GM10266 (cell line): ENCODE data around the gene IFNGR1.

Source experiments
- DNase-seq: peaks from one replicate; pipeline ENCODE4 v3.0.0; 2012; ENCODE audit errors: extremely low spot score
- TF ChIP-seq, protein P1 (sequence below): IDR thresholded peaks from 2 replicates; pipeline ENCODE4 v1.5.1; 2012; ENCODE audit warnings: mild to moderate bottlenecking, low read depth; ENCODE audit not compliant: control insufficient read depth, insufficient read depth; ENCODE audit errors: missing control alignments

The IFNGR1 gene

DNA sequence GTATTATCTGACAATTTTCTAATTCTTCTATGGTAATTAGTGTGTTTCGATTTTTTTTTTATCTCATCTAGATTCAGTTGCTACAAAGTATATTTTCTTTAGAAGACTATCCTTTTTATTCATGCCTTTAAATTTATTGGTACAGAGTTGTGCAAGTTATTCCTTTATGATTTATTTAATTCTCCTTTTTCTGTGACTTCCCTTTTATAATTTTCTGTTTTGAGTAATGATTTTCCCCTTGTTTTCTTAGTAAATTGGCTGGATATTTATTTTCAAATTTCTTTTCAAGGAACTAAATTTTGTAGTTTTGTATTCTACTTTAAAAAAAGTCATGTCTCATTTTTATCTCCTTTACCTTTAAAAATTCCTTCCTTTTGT is 43.3 kb downstream of the IFNGR1 start:
- DNase-seq = no peak
- TF ChIP-seq, protein P1, sequence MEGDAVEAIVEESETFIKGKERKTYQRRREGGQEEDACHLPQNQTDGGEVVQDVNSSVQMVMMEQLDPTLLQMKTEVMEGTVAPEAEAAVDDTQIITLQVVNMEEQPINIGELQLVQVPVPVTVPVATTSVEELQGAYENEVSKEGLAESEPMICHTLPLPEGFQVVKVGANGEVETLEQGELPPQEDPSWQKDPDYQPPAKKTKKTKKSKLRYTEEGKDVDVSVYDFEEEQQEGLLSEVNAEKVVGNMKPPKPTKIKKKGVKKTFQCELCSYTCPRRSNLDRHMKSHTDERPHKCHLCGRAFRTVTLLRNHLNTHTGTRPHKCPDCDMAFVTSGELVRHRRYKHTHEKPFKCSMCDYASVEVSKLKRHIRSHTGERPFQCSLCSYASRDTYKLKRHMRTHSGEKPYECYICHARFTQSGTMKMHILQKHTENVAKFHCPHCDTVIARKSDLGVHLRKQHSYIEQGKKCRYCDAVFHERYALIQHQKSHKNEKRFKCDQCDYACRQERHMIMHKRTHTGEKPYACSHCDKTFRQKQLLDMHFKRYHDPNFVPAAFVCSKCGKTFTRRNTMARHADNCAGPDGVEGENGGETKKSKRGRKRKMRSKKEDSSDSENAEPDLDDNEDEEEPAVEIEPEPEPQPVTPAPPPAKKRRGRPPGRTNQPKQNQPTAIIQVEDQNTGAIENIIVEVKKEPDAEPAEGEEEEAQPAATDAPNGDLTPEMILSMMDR = no peak

GRCh38 chr6:137175157-137175867 is 43.9 kb downstream of the IFNGR1 start:
- TF ChIP-seq, protein P1 = no peak
- no peak for DNase-seq

GRCh38 chr6:137173501-137173900 is 45.7 kb downstream of the IFNGR1 start, which contains the start of gene IL22RA2:
Gene IL22RA2, minus strand, starts transcription at chr6:137173644. Its CDS starts 11,895 bp downstream, at chr6:137161749.
- TF ChIP-seq, protein P1 = no peak
- DNase-seq = no peak

DNA sequence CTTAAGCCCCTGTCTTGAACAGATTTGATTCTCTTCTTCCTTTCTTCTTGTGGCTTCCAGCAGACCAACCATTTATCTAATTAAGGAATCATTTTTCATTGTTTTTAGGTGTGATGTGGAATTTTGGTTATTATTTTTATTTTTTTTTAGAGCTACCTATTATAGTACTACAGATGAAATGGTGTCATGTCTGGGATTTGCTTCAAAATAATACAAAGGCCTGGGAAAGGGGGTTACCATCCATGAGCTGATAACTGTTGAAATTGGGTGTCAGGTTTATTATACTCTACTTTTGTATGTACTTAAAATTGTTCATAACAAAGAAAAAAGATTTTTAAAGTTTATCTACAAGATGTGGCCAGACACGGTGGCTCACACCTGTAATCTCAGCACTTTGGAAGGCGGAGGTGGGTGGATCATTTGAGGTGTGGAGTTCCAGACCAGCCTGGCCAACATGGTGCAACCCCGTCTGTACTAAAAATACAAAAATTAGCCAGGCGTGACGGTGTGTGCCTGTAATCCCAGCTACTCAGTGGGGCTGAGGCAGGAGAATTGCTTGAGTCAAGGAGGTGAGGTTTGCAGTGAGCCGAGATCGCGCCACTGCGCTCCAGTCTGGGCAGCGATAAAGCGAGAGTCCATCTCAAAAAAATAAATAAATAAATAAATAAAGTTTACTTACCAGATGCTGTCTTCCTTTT is 46.3 kb downstream of the IFNGR1 start:
- TF ChIP-seq, protein P1 = no peak

DNA sequence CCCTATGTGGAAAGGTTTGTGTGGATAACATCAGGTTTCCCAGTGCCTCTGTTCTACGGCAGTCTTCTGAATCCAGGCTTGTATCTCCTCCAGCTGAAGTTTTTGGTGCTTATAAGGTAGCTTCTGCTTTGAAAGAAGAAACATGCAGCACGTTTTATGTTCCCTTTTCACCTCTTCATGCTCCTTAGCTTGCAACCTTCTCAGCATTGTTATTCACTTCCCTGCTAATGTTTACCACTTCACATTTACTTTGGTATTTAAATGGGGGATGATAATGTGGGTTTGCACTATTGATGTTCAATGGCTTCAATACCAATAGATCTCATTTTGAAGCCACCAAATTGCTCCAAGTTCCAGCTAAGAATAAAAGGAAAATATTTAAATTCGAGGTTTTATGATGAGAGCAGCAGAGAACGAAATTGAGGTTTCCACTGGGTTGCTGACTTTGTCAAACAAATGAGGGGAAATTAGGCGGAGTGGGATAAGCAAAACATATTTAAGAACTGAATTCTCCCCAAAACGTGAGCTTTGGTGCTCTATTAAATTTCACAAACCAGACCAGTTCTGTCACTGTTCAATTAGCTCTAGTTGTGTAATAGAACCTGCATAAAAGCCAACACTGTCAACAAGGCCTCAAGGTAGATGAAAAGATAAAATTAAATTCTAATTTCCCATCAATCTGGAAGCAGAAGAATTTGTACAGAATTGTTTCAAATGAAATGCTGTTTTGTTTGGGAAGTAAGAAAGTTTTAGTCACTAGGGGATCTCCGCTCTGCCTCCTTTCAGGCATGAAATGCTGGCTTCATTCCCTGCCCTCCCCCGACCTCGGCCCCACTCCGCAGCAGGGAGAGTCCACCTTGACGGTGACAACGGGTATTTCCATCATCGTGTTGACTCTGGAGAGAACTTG is 47.1 kb downstream of the IFNGR1 start:
- peak; percentile 51 for DNase-seq
- TF ChIP-seq, protein P1 = no peak

More for the DNA sequence above, 46.3 kb downstream of the IFNGR1 start:
- DNase-seq = no peak

GRCh38 chr6:137171053-137171374 is 48.2 kb downstream of the IFNGR1 start:
- TF ChIP-seq, protein P1 = no peak

More at GRCh38 chr6:137171053-137171374, 48.2 kb downstream of the IFNGR1 start:
- DNase-seq = no peak
